Mesodermal cell (in vitro differentiated cells): ENCODE results near the gene ACSM2B.
"Not testable (repeated sequence)": the region's sequence is repeated elsewhere in the genome, so short reads cannot be mapped to it uniquely, and the experiment has no call there.

Experiments
- H3K27ac ChIP-seq: 2 replicates; pipeline ENCODE4 v1.7.0; 2013; ENCODE audit warnings: mild to moderate bottlenecking, low read depth, low read length, moderate library complexity; ENCODE audit not compliant: severe bottlenecking
- H3K36me3 ChIP-seq: 2 replicates; pipeline ENCODE4 v1.7.1; 2013; ENCODE audit warnings: mild to moderate bottlenecking, low read length, moderate library complexity; ENCODE audit not compliant: control insufficient read depth, insufficient read depth
- H3K4me1 ChIP-seq: one replicate; pipeline ENCODE4 v1.7.1; 2013; ENCODE audit warnings: mild to moderate bottlenecking, low read length; ENCODE audit not compliant: insufficient read depth, control insufficient read depth, poor library complexity, severe bottlenecking
- H3K4me3 ChIP-seq: 2 replicates; pipeline ENCODE4 v1.7.0; 2013; ENCODE audit warnings: low read length, control low read depth, mild to moderate bottlenecking; ENCODE audit not compliant: insufficient read depth, poor library complexity, severe bottlenecking; ENCODE audit errors: extremely low read depth
- H3K9me3 ChIP-seq: 2 replicates; pipeline ENCODE4 v1.7.1; 2013; ENCODE audit warnings: mild to moderate bottlenecking, low read length, moderate library complexity; ENCODE audit not compliant: control insufficient read depth
- WGBS, 2 experiments: methylation state at CpG; one replicate each; pipeline ENCODE4 v1.1.5; 2013; ENCODE audit warnings: missing lambda C conversion rate in 2 of 2; ENCODE audit not compliant: insufficient coverage in 2 of 2; 5-methylcytosine and 5-hydroxymethylcytosine counted together

ACSM2B gene

DNA sequence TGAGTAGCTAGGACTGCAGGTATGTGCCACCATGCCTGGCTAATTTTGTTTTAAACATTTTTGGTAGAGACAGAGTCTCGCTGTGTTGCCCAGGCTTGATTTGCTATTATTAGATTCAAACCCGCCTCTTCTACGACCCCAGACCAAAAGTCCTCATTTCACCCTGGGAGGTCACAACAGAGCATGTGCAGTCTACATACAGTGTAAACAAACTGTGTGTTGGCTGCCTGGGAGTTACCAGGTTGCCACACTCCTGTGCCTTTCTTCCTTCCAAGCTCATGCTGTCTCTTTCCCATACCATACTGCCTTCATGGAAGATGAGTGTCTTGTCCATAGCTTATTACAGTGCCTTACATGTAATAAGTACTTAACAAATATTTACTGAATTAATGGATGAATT is 11.9 kb downstream of the ACSM2B start:
- H3K4me1 ChIP-seq, H3K9me3 ChIP-seq, H3K36me3 ChIP-seq, H3K27ac ChIP-seq, H3K4me3 ChIP-seq: not testable (repeated sequence)
- WGBS, 2 experiments, result no CpG with 5 or more reads among the region's 3 CpGs

DNA sequence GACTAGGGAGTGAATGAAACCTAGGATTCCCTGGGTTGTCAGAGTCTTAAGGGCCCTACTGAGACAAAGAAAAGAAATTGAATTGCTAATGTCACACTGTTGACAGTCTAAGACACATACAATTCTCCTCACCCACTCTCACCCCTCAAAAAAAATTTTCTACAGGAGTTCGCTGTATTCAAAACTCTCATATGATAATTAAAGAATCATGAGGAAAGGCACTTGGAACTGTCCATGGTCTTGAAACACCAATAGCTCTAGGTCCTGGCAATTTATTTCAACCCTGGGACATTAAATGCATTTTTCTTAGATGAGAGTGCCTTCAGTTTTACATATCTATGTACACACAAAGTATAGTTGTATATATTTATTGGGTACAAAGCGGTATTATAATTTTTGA is 20.5 kb downstream of the ACSM2B start:
- not testable (repeated sequence) for H3K36me3 ChIP-seq, H3K4me3 ChIP-seq, H3K27ac ChIP-seq, H3K4me1 ChIP-seq, H3K9me3 ChIP-seq
- WGBS, 2 experiments, result no CpG with 5 or more reads among the region's 2 CpGs

DNA sequence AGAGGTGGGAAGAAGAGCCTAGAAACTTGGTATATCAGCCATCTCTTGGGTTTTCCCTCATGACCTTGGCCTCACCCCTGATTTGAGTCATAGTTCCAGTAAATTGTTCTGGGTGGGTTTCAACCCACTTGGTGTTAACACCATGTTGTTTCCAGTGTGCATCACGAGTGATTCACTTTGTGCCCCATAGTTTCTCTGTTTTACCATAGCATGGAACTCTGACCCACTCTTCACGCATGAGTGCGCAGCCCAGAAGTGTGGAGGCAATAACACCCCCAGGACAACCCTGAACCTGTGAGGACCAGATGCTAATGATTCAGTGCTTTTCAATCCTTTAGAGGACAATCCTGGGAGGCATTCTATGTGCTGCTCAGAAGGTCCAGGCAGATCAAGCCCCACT is 21.5 kb downstream of the ACSM2B start:
- not testable (repeated sequence) for H3K4me1 ChIP-seq, H3K36me3 ChIP-seq, H3K9me3 ChIP-seq, H3K27ac ChIP-seq, H3K4me3 ChIP-seq
- 0 to 72% methylated on average over 1 to 3 of the region's 3 CpGs for WGBS, 2 experiments

- not testable (repeated sequence) for H3K4me3 ChIP-seq, H3K9me3 ChIP-seq, H3K36me3 ChIP-seq, H3K4me1 ChIP-seq, H3K27ac ChIP-seq
- 0 to 67% methylated on average over 1 of the region's 3 CpGs for WGBS, 2 experiments
Measured at GRCh38 chr16:20553493-20553892, 22.7 kb downstream of the ACSM2B start.

GRCh38 chr16:20546951-20547350 is 29.2 kb downstream of the ACSM2B start:
- H3K9me3 ChIP-seq, H3K27ac ChIP-seq, H3K4me1 ChIP-seq, H3K36me3 ChIP-seq, H3K4me3 ChIP-seq: not testable (repeated sequence)
- WGBS, 2 experiments, result no CpG with 5 or more reads among the region's 1 CpG

DNA sequence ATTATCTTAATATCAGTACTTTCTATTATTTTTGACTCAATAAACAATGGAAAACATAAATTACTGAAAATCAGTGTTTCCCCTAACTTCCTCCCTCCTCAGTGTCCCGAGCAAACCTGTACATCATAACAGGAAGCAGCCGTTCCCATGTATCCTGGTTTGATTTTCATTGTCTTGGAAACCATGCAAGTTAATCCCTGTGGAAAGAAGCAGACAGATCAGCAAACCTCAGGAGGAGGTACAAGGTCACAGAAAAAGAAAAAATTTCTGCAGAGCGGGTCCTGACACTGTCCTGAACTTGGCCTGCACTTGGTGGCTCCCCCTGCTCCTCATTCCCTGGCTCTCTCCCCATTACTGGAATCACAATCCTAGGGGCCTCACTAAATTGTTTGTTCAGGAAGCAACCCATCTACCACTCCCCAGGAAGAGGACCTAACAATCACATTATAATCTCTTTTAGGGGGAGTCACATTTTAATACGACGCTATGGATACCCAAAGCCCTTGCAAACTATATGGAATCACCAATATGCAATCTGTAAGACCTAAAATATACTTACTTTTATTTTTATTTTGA is 29.8 kb downstream of the ACSM2B start:
- WGBS, 2 experiments, result 71 to 100% methylated on average over 1 of the region's 5 CpGs
- not testable (repeated sequence) for H3K9me3 ChIP-seq, H3K27ac ChIP-seq, H3K4me3 ChIP-seq, H3K4me1 ChIP-seq, H3K36me3 ChIP-seq

DNA sequence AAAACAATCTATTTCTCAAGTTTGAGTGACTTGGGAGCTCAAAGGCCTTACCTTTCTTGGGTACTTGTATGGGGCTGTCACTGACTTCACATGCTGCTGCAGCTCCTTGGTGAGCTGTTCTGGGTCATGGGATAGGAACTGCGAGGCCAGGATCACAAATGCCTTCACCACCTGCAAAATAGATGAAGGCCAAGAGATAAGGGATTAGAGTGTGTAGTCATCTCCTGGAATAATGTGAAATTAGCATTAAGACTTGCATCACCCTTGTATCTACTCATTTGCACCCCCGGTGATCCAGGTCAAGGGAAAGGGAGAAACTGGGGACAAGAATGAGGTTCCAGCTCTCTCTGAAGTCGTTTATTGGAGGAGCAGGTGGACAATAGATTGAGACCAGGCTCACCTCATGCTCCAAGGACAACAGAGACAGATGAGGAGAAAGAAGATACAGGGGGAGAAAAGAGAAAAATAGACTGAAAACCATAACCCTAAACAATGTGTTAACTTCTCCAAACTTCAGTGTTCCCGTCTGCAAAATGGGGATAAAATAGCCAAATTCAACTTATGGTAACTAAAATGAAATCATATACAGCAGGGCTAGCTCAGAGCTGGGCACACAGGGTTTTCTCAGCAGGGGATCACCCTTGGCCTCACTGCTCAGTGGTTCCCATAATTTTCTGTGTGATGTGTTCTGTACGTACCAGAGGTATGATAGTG is 35.4 kb downstream of the ACSM2B start:
- H3K36me3 ChIP-seq, H3K4me3 ChIP-seq, H3K9me3 ChIP-seq, H3K4me1 ChIP-seq, H3K27ac ChIP-seq: not testable (repeated sequence)
- WGBS, 2 experiments, result 25 to 67% methylated on average over 2 to 3 of the region's 5 CpGs

DNA sequence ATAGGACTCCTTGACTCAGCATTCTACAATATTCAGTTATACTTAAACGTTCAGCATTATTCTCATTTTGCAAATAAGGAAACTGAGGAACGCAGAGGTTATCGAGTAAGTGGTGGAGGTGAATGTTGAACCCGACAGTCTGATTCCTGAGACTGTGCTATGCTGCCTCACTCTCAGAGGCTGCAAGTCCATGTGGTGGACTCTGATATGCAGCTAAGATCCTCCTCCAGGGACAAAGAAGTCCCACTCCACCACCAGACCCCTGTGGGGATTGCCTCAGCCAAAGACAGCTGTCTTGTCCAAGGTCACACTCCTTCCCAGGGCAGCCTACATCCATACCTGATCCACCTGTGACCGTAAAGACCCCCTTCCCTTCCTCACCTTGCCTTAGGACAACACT is 37.5 kb downstream of the ACSM2B start:
- Histone ChIP-seq H3K9me3 (no peaks in the 10 kb centered on the region), H3K27ac (no peak overlapping the region), H3K4me1 (no peaks in the 10 kb centered on the region), H3K36me3 (no peaks in the 10 kb centered on the region), H3K4me3 (no peak overlapping the region)
- WGBS, 2 experiments, result 50 to 67% methylated on average over 2 to 3 of the region's 5 CpGs

DNA sequence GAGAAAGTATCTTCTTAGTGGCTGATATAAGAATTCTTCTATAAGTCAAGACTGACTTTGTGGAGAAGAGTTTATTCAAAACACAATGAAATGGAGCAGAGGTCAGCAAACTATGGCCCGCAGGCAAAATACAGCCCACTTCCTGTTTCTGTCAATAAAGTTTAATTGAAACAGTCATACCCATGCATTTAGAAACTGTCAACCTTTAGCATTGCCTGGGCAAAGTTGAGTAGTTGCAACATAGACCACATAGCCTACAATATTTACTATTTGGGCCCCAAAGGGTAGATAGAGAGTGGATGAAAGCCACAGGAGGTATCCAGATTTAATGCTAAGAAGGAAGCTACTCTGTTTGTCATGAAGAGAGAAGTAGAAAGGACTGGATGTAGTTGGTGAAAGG is 38.0 kb downstream of the ACSM2B start:
- Histone ChIP-seq H3K4me3 (no peak overlapping the region), H3K9me3 (no peaks in the 10 kb centered on the region), H3K27ac (no peak overlapping the region), H3K36me3 (no peaks in the 10 kb centered on the region), H3K4me1 (no peaks in the 10 kb centered on the region)
- WGBS, 2 experiments, result no CpG with 5 or more reads among the region's 1 CpG

DNA sequence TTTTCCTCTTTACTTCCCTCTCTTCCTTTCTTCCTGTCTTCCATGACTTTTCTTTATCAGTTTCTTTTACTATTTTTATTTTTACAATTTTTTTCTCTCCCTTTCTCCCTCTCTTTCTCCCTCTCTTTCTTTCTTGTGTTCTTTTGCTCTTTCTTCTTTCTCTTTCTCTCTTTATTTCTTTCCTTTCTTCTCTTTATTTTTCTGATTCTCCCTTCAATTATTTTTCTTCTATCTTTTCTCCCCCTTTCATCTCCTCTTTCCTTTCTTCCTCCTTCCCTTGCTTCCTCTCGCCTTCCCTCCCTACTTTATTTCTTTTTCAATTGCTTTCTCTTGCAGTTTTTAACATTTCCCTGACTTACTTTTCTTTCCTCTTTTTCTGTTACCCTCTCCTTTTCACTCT is 39.5 kb downstream of the ACSM2B start:
- not testable (repeated sequence) for H3K4me3 ChIP-seq, H3K36me3 ChIP-seq, H3K27ac ChIP-seq, H3K9me3 ChIP-seq, H3K4me1 ChIP-seq
- WGBS, 2 experiments, result 50 to 80% methylated on average over 1 of the region's 1 CpG

- WGBS, 2 experiments, result no CpG with 5 or more reads among the region's 3 CpGs
- not testable (repeated sequence) for H3K9me3 ChIP-seq, H3K4me3 ChIP-seq, H3K4me1 ChIP-seq, H3K27ac ChIP-seq, H3K36me3 ChIP-seq
Measured at GRCh38 chr16:20532284-20532792, 43.8 kb downstream of the ACSM2B start.
